HG02588 (cell line): Measurements from ENCODE around the gene NTN5.
A peak's percentile ranks its signal among the peaks of the same experiment; 100 is the strongest.
"Not testable (repeated sequence)": the region's sequence is repeated elsewhere in the genome, so short reads cannot be mapped to it uniquely, and the experiment has no call there.

Source experiments
- ATAC-seq: cut with Tn5 transposase; IDR thresholded peaks from one replicate; pipeline ENCODE4 v1.9.1; 2021; ENCODE audit warnings: mild to moderate bottlenecking, moderate library complexity; ENCODE audit not compliant: unreplicated experiment

NTN5 gene

GRCh38 chr19:48670699-48671445 is 1.9 kb downstream of the NTN5 start:
- ATAC-seq = no peak

- no peak for ATAC-seq
Measured at GRCh38 chr19:48669903-48670668, 2.7 kb downstream of the NTN5 start.

- ATAC-seq = no peak
Measured at GRCh38 chr19:48668761-48669160, 4.1 kb downstream of the NTN5 start.

GRCh38 chr19:48668332-48668731 is 4.5 kb downstream of the NTN5 start:
- no peak for ATAC-seq

- no peak for ATAC-seq
Measured at GRCh38 chr19:48665786-48666185, 7.0 kb downstream of the NTN5 start.

- ATAC-seq = no peak
Measured at GRCh38 chr19:48664476-48664875, 8.3 kb downstream of the NTN5 start.

- no peak for ATAC-seq
Measured at GRCh38 chr19:48663667-48664066, 9.2 kb downstream of the NTN5 start.

GRCh38 chr19:48661711-48662090 is 11.1 kb downstream of the NTN5 start:
- no peak for ATAC-seq

GRCh38 chr19:48660852-48661710 is 11.7 kb downstream of the NTN5 start:
- peak; percentile 83 for ATAC-seq

GRCh38 chr19:48659768-48660167 is 13.0 kb downstream of the NTN5 start:
- no peak for ATAC-seq

- no peak for ATAC-seq
Measured at GRCh38 chr19:48658483-48658882, 14.3 kb downstream of the NTN5 start.

GRCh38 chr19:48657828-48658227 is 15.0 kb downstream of the NTN5 start:
- not testable (repeated sequence) for ATAC-seq

GRCh38 chr19:48656840-48657474 is 15.9 kb downstream of the NTN5 start:
- ATAC-seq = no peak

- ATAC-seq = no peak
Measured at GRCh38 chr19:48654299-48655059, 18.3 kb downstream of the NTN5 start.

GRCh38 chr19:48651683-48652048 is 21.2 kb downstream of the NTN5 start:
- no peak for ATAC-seq

GRCh38 chr19:48650974-48651682 is 21.7 kb downstream of the NTN5 start:
- ATAC-seq = no peak

GRCh38 chr19:48648134-48648533 is 24.7 kb downstream of the NTN5 start:
- ATAC-seq = no peak

- ATAC-seq = no peak
Measured at GRCh38 chr19:48646722-48647216, 26.0 kb downstream of the NTN5 start.

- ATAC-seq = peak; percentile 69
Measured at GRCh38 chr19:48646001-48646721, 26.7 kb downstream of the NTN5 start, which contains the start of gene CA11. CA11 (minus strand) TSS chr19:48646187; CDS start chr19:48645632, 555 bp downstream.
